ENCODE measurements around the gene TRIM66.
A peak's percentile ranks its signal among the peaks of the same experiment; 100 is the strongest.

The TRIM66 gene

DNA sequence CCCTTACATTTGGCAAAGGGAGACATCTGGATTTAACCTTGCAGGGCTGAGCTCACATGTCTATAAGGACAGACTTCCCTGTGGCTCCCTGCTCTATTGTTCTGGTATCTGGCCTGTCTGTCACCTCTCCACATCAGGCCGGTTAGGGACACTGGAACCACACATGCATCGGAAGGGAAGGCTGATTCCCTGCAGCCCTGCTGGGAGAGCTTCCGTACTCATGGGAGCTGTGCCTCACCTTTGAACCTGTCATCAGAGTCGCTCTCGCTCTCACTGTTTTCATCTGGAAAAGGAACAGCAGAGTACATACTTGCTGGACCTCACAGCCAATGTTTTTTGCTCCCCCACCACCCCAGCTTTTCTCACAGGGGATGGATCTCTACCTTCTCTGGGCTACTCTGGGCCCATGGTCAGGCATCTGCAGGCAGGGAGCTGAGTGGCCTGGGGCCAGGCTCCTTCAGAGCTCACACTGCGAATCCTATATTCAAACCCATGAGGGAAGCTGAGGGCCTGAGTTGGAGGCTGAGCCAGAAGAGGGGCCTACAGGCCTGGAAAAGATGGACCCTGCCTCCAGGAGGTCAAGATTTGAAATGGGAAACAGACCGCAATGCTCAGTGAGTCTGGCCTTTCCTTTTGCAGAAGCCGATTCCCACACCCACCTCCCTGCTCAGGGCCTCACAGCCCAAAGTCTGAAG lies 31.4 kb upstream of the TRIM66 start:
- DNase-seq: no peak

- no peak for DNase-seq
Observed at GRCh38 chr11:8712506-8712905, 30.0 kb upstream of the TRIM66 start.

- DNase-seq: no peak
Observed at GRCh38 chr11:8711895-8712442, 29.5 kb upstream of the TRIM66 start.

DNA sequence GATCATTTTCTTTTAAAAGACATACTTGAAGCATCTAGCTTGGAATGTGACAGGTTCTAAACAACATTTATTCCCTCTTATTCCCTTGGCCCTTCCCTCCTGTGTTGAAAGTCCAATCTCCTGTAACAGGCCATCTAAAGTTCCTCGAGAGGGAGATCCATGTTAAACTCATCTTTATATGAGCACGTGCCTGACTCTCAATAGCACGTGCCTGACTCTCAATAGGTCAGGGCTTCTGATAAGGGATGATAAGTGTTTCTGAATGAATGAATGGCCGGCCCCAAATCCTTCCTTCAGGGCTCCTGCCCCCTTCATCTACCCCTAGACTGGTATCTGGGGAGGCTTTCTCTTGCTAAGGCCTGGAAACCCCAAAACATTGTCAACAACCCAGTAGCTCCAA lies 27.3 kb upstream of the TRIM66 start:
- DNase-seq: no peak

GRCh38 chr11:8709002-8709672 lies 26.7 kb upstream of the TRIM66 start:
- no peak for DNase-seq

GRCh38 chr11:8707541-8708191 lies 25.2 kb upstream of the TRIM66 start:
- no peak for DNase-seq

DNA sequence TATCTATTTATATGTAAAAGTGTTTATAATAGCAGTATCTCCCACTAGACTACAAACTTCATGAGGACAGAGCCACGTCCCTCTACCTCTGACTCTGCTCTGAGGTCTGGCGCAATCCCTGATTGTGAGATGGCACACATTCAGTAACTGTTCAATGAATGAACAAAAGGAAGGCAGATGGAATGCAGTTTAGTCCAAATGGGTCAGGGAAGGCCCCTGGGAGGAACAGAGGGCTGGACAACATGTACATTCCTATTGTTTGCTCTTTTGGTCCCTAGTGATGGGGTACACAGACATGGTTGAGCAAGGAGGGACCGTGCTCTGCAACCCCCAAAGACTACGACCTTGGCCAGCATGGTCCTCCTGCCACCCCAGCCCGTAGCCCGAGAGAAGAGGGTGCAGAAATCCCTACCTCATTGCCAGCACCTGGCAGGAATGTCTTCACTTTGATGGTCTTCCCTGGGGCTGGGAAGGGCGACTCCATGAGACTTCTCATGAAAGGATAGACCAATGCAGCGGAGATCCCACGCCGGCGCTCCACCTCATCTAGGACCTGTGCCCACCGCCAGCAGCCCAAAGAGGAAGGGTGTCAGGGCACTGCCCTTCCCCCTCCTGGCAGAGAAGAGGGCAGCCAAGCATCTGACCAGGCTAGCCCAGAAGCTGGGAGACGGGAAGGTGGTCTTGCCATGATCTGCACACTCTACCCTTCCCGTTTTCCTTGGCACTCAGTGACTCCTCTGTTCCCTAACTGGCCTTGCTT lies 24.4 kb upstream of the TRIM66 start:
- DNase-seq: no peak

DNA sequence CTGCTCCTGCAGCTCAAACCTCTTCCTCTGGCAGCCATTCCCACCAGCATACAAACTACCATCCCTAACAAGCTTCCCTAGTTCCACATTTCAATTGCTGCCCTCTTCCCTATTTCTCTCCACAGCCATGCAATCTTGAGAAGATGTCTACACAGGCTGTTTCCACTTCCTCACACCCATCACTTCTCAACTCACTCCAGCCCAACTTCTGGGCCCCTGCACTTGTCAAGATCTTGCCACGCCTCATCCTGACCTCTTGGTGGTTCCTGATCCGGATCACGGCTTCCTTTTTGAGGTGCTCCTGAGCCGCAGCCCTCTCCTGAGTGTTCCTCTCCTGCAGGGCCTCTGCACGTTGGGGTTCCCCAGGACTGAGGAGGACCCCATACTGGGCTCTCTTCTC lies 22.7 kb upstream of the TRIM66 start:
- DNase-seq: peak; percentile 76 to 92 (median 88)

- DNase-seq: peak in 3 of 4 experiments; percentile 40 to 58 (median 41)
Observed at GRCh38 chr11:8704136-8704535, 21.7 kb upstream of the TRIM66 start.

DNA sequence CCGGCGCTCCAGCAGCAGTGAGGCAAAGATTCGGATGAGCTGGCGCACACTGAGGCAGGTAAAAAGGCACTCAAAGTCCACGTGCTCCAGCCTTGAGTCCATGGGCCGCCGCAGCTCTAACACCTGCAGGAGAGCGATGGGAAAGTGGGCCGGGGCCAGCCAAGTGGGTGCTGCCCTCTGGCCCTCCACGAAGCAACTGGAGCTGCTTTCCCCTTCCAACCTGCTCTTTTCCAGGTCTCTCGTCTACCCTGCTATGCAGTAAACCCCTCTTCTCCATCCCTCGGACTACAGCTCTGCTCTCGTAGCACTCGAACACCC lies 20.1 kb upstream of the TRIM66 start:
- DNase-seq: no peak

DNA sequence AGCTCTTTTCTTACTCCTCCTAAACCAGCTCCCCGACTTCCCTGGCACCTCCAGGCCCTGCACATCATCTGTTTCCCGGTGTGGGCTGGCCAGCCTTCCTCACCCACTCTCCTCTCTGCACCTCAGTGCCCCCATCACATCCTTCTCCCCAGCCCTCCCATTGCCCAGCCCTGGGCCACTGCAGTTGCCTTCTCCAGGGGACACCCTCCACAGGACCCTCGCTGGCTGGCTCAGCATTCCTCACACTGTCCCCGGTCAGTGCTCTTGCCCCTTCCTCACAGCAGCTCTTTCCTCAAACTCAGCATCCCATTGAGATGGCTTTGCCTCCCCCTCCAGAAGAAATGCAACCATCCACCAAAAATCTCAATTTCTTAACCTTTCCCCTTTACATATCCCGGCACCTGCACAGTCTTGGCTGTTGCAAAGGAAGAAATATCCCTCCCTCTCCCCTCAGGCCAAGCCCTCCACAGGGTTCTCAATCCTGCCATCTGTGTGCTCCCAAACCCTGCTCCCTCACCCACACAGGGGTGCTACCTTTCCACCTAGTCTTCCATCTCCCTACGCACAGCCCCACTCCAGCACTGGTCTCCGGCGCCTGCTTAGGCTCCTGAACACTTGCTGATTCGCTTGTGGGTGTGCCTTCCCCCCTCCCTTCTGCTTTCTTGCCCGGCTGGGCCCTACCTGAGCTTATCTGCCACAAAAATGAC lies 19.6 kb upstream of the TRIM66 start:
- no peak for DNase-seq

DNA sequence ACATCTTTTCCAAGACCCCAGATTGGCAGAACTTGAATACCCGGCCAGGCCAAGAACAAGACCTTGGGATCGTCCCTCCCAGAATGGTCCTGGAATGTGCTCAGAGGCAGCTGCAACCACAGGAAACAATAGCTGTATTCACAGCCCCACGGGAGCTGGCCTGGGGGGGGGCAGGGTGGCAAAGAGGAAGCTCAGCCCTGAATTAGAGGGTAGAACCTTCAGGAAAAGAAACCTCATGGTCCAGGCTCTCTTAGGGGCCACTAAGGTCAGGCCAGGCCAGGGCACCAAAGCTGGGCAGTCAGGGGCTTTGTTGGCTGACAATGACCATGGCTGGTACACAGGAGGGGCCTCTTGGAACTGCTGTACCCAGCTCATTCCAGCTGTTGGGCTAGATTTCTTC lies 17.4 kb upstream of the TRIM66 start:
- DNase-seq: peak in 3 of 4 experiments; percentile 34 to 66 (median 61)

GRCh38 chr11:8698917-8699441 lies 16.5 kb upstream of the TRIM66 start:
- DNase-seq: no peak

- DNase-seq: no peak
Observed at GRCh38 chr11:8698379-8698851, 15.9 kb upstream of the TRIM66 start.

DNA sequence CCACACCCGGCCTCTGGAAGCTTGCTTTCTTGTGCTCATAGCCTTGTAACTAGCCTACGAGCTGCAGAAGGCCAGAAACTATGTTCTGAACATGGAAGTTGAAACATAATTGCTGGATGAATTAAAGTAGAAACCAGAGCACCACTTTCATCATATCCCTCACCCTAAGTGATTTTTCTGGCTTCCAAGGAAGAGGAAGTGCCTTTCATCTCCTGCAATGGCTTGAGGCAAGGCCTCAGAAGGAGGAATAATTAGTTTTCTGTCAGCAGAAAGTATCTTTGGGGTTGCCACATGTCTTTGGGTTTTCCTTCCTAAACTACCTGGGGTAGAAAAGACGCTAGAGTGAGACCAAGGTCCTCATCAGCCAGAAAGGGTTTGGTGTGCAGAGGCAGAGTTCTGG lies 14.6 kb upstream of the TRIM66 start:
- DNase-seq: peak; percentile 46 to 70 (median 56)

DNA sequence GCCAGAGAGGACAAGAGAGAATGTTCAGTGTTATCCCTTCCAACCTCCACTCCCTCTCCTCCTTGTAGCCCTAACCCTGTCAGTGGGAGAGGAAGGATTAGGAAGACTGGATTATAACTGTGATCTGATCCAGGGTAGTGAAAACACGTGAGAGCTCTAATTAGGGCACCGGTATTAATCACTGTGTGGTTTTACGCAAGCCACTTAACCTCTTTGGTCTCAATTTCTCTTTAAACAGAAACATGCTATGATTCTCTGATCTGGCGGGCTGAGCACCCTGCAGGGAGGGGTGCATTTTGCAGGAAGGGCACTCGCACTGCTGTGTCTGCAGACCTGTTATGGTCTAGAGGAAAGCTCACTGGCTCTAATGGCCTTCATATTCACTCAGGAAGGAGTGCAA lies 11.7 kb upstream of the TRIM66 start:
- no peak for DNase-seq

GRCh38 chr11:8693555-8693954 lies 11.1 kb upstream of the TRIM66 start:
- DNase-seq: no peak

DNA sequence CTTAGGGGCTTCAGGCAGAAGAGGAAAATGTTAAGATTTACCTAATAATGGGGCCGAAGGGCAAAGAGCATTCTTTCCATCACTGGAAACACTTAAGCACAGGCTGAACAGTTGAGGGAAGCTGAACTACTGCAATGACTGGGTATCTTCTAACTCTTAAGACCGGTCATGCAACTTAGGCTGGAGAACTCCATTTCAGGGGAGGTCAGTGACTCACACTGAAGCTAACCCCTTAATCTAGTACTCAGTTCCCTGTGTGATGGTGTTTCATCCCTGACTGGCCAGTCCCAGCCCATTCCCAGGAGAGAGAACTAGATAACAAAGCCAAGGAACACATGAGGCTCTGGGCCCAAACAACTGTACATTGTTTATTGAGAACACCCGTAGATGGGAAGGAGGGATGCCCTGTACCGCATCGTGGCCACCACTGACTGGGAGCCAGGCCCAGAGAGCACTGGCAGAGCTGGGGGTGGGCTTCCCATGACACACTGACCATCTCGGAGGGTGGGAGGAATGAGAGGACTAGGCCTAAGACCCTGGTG lies 10.6 kb upstream of the TRIM66 start:
- no peak for DNase-seq

DNA sequence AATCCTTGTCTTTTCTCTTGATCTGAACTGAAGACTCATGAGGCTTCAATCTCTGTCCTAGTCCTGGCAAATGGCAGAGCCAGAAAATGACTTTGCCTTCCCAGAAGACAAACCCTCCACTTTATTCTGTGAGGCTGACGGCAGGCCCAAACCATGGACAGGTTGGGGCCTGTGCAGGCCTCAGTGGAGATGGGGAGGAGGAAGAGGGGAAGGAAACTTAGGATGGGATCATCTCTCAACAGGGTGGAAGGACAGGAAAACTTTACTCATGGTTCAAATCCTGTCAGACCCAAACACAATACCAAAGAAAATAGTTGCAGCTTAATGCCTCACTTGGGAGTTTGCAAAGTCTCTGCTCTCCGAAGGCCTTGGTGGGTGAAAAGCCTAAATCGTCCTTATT lies 10.0 kb upstream of the TRIM66 start:
- DNase-seq: no peak

DNA sequence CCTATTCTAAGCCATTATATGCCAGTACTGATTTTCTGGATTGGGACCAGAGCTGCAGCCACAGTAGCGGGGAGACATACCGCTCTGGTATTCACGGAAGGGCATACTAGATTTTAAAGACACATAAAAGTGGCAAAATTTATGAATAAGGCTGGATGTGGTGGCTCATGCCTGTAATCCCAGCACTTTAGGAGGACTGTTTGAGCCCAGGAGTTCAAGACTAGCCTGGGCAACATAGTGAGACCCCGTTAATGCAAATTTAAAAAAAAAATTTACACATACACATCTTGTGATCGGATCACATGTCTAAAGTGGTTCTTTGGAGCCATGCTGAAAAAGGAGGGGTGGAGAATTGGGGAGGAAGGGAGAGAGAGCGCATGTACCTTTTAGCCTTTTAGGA lies 9.1 kb upstream of the TRIM66 start:
- no peak for DNase-seq
